SKM-1 (cell line): ENCODE measurements around the gene DPYD.

Source experiments
- DNase-seq: peaks from one replicate; lab custom pipeline; 2025; ENCODE audit not compliant: unreplicated experiment; lab: John Stamatoyannopoulos, UW

DPYD gene

GRCh38 chr1:97844552-97845089, 76.2 kb downstream of the DPYD start:
- no peak for DNase-seq

DNA sequence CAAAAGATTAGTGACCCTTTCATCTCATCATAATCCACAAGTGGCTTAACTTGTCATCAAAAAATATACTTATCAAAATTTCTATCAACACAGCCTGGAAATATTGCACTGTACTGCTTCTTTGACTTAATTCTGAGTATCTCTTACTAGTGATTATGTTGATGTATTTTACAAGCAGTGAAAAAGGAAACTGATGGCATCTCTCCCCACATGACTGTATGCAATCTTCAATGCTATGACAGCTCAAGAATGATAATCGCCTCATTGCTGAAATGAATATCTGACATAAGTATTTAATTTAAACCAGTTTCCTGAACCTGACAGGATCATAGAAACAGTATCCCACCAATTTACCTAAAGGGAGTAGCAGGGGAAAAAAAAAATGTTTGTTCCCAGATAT, 79.5 kb downstream of the DPYD start:
- DNase-seq, result no peak

- DNase-seq, result no peak
Measured at GRCh38 chr1:97837161-97837560, 83.7 kb downstream of the DPYD start.

GRCh38 chr1:97834899-97835298, 85.9 kb downstream of the DPYD start:
- no peak for DNase-seq

GRCh38 chr1:97833881-97834280, 87.0 kb downstream of the DPYD start:
- peak; percentile 74 for DNase-seq

GRCh38 chr1:97832481-97832880, 88.4 kb downstream of the DPYD start:
- DNase-seq, result no peak

DNA sequence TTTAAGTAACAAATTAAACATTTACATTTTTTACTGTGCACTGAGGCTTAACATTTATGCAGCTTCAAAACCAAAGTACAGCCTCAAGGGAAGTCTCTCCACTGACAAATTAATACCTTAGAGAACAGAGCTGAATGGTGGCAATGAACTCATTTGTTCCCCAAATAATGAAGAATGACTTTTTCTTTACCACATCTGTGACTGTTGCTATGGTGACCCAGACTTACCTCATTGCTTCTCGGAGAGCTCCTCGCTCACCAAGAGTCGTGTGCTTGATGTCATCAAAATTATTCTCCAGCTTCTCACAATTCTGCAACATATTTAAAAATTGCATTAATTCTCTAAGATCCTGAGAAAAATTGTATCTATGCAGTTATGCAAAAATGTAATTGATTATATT, 92.9 kb downstream of the DPYD start:
- no peak for DNase-seq

- no peak for DNase-seq
Measured at GRCh38 chr1:97826820-97827219, 94.0 kb downstream of the DPYD start.

DNA sequence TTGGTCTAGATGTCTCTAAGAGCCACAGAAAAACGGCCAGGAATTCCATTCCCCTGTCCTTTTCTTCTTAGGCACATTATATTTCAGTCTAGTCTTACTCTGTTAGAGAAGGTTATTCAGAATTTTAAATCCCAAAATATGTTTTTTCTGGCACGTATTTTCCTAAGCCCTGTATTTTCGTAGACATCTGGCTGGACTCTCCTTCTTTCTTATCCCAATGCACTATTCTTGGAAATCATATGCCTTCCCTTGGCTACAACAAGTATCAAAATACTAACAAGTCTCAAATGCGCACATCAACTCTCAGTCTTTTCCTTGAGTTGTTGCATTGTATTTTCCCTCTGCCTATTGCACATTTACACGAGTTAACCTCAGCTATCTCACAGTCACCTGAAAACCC, 96.2 kb downstream of the DPYD start:
- DNase-seq, result no peak

DNA sequence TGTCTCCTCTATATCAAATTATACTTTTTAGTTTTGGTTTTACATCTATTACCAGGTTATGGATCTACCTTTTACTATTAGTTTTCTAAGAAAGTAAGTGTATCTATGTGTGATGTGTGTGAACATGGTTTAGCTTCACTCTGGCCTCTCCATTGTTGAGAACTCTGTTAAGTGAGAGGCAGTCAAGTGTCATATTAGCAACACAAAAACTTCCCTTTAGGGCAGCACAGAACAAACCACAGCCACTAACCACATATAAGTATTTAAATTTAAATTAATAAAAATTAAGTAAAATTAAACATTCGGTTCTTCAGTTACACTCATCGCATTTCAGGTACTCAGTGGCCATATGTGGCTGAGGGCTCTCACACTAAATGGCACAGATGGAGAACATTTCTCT, 96.6 kb downstream of the DPYD start:
- no peak for DNase-seq

DNA sequence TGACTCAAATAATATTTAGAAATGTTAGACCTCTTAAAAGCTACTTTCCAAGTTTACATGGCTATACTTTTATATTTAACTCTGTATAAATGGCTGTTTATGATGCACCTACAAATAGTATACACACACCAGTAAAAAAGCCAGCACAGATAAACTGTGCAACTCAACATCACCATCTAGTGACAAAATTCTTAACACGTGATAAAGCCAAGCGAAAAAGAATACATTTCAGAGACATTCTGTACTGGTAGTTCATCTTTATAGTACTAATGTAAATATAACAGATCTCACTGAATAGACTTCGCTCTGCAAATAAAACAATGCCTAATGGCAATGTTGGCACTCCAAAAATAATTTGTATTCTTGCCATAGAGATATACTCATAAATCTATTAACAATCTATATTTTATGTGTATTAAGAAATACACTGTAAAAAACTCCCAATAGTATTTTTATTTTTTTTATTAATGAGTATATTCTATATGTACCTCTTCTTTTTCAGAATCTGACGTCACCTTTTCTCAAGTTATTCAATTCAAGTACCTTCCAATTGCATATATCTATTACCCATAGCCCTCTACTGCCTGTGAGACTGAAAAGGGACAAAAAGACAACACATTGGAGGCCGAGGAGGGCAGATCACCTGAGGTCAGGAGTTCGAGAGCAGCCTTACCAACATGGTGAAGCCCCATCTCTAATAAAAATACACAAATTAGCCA, 100.2 kb downstream of the DPYD start:
- no peak for DNase-seq

GRCh38 chr1:97816927-97817326, 103.9 kb downstream of the DPYD start:
- DNase-seq, result no peak

- no peak for DNase-seq
Measured at GRCh38 chr1:97814804-97815203, 106.0 kb downstream of the DPYD start.

DNA sequence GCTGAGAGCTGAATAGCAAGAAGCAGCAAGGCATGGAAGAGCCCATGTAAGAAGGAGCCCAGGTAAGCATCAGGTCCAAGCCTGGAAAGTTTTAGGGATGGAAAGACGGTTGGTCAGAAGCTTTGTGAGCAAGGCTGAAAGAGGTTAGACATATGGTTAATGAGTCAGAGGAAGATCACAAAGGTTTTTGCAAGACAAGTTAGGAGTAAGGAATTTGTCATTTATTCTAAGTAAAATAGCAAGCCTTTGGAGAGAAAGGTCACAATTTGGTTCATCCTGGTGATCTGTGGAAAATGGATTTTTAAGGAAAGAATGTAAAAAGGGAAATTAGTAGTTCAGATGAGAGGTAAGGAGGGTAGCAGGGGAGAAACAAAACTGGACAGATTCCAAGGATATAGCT, 106.7 kb downstream of the DPYD start:
- no peak for DNase-seq

DNA sequence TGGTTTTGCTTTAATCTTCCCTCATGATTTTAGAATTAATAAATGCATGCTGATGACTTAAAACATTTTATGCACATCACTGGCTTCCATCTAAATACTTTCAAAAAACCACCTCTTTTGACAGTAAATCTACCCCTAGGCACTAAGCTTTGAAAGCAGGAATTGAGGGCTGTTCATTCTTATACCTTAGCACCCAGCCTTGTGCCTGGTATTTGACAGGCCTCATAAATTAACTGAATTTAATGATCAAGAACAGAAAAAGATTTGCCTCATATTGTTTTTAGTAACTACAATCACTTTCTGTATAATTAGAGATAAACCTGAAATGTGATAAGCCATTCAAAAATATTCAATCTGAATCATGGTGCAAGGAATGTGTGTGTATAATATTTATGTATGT, 108.8 kb downstream of the DPYD start:
- DNase-seq, result no peak

DNA sequence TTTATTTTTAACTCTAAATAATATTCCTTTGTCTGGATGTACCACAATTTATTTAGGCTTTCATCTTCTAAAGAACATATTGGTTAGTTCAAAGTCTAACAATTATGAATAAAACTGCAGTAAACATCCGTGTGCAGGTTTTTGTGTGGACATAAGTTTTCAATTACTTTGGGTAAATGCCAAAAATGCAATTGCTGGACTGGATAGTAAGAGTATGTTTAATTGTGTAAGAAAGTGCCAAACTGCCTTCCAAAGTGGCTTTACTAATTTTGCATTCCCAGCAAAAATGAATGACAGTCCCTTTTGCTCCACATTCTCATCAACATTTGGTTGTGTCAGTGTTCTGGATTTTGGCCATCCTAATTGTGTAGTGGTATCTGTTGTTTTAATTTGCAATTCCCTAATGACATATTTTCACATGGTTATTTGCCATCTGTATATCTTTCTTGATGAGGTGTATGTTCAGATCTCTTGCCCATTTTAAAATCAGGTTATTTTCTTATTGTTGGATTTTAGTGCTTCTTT, 113.8 kb downstream of the DPYD start:
- DNase-seq, result no peak

GRCh38 chr1:97806326-97806725, 114.5 kb downstream of the DPYD start:
- DNase-seq, result no peak

- no peak for DNase-seq
Measured at GRCh38 chr1:97805093-97805492, 115.7 kb downstream of the DPYD start.

DNA sequence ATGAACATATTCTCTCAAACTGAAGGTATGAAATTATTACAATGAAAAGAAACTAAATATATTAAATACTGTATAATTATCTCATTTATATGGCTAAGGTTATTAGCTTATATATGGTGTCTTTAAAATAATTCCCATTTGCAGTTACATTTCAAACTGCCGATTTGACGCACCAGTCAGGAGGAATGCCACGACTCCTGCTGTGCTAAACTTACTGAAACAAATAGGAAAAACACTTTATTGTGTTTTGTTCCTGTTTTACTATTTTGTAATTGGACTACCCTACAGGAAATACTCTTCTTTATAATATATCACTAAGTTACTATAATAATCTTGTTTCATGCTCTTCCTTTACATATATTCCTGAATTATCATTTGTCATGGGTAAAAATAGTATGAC, 117.8 kb downstream of the DPYD start:
- DNase-seq, result no peak

DNA sequence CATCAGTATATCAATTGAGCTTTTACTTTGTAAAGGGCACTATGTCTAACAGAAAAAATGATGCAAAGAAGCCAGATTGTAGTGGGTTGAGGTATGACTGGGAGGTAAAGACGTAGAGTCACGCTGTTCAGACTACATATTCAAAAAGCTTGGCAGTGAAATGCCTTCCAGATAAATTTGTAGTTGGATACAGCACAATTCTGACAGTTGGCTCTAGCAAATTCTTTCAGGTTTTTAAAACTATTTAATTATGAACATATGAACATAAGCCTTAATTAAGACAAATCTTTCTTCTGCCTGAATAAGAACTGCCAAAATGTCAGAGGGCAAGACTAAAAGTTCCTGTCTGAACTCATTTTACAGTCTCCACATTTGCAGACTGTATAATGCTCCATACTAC, 118.8 kb downstream of the DPYD start:
- no peak for DNase-seq

GRCh38 chr1:97797403-97798183, 123.2 kb downstream of the DPYD start:
- DNase-seq, result no peak

- no peak for DNase-seq
Measured at GRCh38 chr1:97796711-97797110, 124.1 kb downstream of the DPYD start.
